Endometrial microvascular endothelial cells (primary cell): Measurements from ENCODE around the gene ANKMY1. TPM values are rescaled to one million over a fixed set of nuclear protein-coding genes. Genes with fewer than 3 reads are reported as not detected.

ENCODE experiments used
- in situ Hi-C: cut with HindIII; loops from 2 replicates; pipeline ENCODE4 v1.10.0; 2017; ENCODE audit warnings: low sequenced_read_pairs, low pct_unique_long_range_greater_than_20kb; ENCODE audit errors: inconsistent ontology term
- total RNA-seq: library from RNA; depleted of rRNA; stranded (reverse); fragments of >200 nt; gene quantifications from one replicate; pipeline ENCODE4 v1.2.3, GENCODE V29; 2015; ENCODE audit errors: inconsistent ontology term

Gene ANKMY1
- total RNA-seq, 1 donor from 2014 or later, result 3.0 TPM

DNA sequence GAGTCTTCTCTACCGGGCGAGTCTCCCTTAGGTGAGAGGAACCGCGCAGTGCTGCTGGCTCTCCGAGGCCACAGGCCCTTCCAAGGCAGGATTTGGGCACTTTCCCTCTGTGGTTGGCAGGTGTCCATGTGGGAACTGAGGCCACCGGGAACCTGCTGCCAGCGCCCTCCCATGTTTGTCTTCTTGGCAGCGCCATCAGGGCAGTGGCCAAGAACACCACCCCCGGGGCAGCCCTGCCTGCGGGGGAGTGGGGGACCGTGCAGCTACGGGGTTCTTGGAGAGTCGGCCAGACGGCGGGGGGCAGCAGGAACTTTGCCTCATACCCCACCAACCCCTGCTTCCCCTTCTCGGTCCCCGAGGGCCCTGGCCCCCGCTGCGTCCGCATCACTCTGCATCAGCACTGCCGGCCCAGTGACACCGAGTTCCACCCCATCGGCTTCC, 38.7 kb upstream of the ANKMY1 start:
- in situ Hi-C loops, result no loop called here

DNA sequence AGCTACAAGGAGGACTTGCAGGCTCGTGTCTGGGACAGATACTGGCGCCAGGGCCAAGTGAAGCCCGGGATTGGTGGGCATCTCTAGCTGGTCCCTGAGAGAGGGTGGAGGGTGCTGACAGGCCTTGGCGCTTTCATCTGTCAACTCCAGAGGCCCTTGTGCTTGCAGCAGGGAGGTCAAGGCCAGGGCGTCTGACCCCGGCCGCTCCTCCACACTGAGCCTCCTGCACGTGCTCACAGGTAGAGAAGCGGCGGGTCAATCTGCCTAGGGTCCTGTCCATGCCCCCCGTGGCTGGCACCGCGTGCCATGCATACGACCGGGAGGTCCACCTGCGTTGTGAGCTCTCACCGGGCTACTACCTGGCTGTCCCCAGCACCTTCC, 38.3 kb upstream of the ANKMY1 start:
- in situ Hi-C loops, result no loop called here

DNA sequence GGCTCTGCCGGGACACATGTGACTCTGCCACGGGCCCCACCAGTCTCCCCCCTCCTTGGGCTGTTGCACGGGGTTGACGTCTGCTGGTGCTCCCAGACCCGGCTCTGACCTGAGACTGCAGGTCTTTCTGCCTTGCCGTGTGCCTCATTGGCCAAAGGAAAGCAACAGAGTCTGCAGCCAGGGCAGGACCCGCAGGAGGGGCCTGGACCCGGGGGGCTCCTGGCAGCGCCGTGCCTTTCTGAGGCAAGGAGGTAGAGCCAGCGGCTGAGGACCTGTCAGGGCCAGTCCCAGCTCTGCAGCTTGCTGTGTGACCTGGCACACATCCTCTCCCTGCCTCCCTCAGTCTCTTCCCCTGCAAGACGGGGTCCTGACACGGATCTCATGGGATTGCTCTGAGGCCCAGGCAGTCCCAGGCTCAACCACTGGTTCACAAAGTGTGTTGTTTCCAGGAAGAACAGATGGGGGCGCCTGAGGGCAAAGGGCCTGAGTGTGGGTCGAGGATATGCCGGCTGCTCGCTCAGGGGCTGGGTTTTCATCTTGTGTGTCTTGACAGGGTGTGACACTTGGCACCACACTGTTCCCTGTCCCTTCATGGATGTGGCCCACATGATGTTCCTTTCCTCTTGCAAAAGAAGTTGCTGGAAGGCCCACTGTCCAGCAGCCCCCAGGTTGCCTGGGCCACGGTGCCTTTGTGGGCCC, 37.7 kb upstream of the ANKMY1 start:
- in situ Hi-C loops, result no loop called here

- in situ Hi-C loops, result no loop called here
Observed at GRCh38 chr2:240594511-240595380, 37.0 kb upstream of the ANKMY1 start.

GRCh38 chr2:240593703-240594451, 36.1 kb upstream of the ANKMY1 start:
- in situ Hi-C loops, result no loop called here

- in situ Hi-C loops, result no loop called here
Observed at GRCh38 chr2:240593026-240593702, 35.4 kb upstream of the ANKMY1 start.

DNA sequence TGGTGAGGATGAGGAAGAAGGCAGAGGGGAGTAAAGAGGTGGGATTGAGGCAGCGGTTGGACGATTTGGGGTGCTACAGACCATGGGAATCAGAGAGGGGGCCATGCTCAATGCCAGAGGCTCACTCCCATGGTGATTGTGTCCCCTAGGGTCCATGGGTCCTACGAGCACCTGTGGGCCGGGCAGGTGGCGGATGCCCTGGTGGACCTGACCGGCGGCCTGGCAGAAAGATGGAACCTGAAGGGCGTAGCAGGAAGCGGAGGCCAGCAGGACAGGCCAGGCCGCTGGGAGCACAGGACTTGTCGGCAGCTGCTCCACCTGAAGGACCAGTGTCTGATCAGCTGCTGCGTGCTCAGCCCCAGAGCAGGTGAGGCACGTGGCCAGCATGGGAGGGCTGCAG, 34.0 kb upstream of the ANKMY1 start:
- in situ Hi-C loops, result no loop called here

- in situ Hi-C loops, result no loop called here
Observed at GRCh38 chr2:240591226-240591625, 33.4 kb upstream of the ANKMY1 start.

- in situ Hi-C loops, result no loop called here
Observed at GRCh38 chr2:240590681-240591111, 32.9 kb upstream of the ANKMY1 start.

GRCh38 chr2:240589850-240590525, 32.2 kb upstream of the ANKMY1 start:
- in situ Hi-C loops, result no loop called here

DNA sequence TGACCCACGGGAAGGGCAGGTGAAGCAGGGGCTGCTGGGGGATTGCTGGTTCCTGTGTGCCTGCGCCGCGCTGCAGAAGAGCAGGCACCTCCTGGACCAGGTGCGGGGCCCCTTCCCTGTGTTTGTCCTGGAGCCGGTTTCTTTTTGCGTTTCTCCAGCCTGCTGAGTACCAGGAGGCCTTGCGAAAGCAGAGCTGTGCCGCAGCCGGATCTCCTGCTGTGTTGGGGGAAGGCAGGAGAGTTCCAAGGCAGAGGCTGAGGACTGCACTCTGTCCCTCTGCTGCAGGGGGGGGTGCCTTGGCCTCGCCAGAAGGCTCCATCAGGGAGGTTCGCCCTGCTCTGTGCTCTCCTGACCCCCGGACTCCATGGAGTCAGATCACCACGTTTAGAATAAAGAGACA, 31.6 kb upstream of the ANKMY1 start:
- in situ Hi-C loops, result no loop called here

DNA sequence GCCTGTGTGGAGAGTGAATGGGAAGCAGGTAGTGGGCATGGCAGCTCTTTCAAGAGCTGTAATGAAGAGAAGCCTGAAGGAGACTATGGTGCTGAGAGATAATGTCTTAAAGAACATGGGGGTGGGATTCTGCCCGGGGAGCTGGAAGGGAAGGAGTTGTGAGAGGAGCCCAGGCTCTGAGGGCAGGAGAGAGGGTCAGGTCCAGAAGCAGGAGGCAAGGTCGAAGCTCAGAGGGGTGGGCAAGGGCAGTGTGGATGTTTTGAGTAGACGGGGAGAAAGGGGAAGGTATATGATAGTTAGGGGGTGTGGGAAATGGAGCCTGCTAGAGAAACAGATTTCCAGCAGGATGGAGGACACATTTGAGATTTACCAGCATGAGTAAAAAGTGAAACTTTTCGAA, 30.9 kb upstream of the ANKMY1 start:
- in situ Hi-C loops, result no loop called here

DNA sequence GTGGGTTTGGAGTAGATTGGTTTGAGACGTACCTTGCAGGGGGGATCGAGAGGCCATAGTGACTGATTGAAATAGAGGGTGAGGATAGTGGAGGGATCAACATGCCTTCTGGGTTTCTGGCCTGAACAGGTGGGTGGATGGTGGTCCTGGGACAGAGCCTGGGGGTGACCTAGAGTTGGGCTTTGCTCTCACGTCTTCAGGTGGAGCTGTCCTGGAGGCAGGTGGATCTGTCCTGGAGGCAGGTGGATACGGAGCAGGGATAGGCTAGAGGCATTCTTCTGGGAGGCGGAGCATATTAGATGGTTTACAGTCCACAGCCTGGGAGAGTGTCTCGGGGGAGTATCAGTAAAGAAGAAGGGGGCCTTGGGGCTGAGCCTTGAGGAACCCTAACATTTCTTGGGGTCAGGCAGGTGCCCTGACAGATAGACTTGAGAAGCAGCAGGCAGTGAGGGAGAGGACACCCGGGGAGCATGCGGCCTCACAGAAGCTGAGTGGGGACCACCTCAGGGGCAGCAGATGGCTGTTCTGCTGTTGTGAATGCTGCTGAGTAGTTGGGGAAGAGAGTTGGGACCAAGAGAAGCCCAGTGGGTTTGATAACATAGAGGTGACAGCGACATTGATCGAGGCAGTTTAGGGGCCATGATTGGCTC, 30.3 kb upstream of the ANKMY1 start:
- in situ Hi-C loops, result no loop called here

GRCh38 chr2:240586919-240587800, 29.4 kb upstream of the ANKMY1 start:
- in situ Hi-C loops, result no loop called here

GRCh38 chr2:240586198-240586918, 28.6 kb upstream of the ANKMY1 start, which contains the start of gene CAPN10:
TSS of gene CAPN10 (plus strand) at chr2:240586734. CDS start at chr2:240586912, 178 bp downstream.
- in situ Hi-C loops, result no loop called here

GRCh38 chr2:240585681-240586197, 28.0 kb upstream of the ANKMY1 start:
- in situ Hi-C loops, result no loop called here
